Left cardiac atrium (tissue), 4 donors: ENCODE measurements around the gene CHIT1. TPM values are rescaled to one million over a fixed set of nuclear protein-coding genes. Genes with fewer than 3 reads are reported as not detected.
A peak's percentile ranks its signal among the peaks of the same experiment; 100 is the strongest.

ENCODE experiments used
- ATAC-seq, 2 donors: fragments of 200-7000 bp; cut with Tn5 transposase; one replicate each; pipeline ENCODE4 v1.9.1; 2020; ENCODE audit warnings: mild to moderate bottlenecking in 2 of 2, moderate library complexity in 2 of 2
- DNase-seq: peaks from one replicate; pipeline ENCODE4 v3.0.0-alpha.2; 2020
- intact Hi-C, 2 donors: fragments of 100-400 bp; cut with DNase I; formaldehyde crosslinking; loops; one replicate each; pipeline versions ENCODE4 v1.14.1 to v1.15.1; 2022 to 2023
- long read RNA-seq: library from polyadenylated mRNA; unstranded; transcript quantifications from one replicate; pipeline ENCODE4 v2.0.0, GENCODE V29; 2021
- total RNA-seq, 2 donors: library from RNA; stranded (reverse); fragmentation: NEBNext Ultra II Directional; extraction: Animal tissue kit (Norgen Biotek cat#: 25700); gene quantifications; one replicate each; pipeline ENCODE4 v1.2.1, GENCODE V29; 2021
- donor health status: DM: no; HTN: yes; CAD: no.
- donor health status: DM: no; HTN: yes; CAD: no; lungs with severe emphysema.
- donor health status: DM: yes; HTN: yes; CAD: no.
- donor health status: Dilated cardiomyopathy.

The CHIT1 gene
- 1 to 10 TPM in 1 of 2 donors, under 1 TPM in 1; 0.63 to 1.3 TPM for total RNA-seq
- long read RNA-seq = 0 reads

- no peak for DNase-seq
- intact Hi-C loops = no loop called here
- ATAC-seq = no peak
Measured at GRCh38 chr1:203229471-203230135, at the start of gene CHIT1. Gene CHIT1 (minus strand): TSS chr1:203229673. CDS start chr1:203229636, 37 bp downstream.

DNA sequence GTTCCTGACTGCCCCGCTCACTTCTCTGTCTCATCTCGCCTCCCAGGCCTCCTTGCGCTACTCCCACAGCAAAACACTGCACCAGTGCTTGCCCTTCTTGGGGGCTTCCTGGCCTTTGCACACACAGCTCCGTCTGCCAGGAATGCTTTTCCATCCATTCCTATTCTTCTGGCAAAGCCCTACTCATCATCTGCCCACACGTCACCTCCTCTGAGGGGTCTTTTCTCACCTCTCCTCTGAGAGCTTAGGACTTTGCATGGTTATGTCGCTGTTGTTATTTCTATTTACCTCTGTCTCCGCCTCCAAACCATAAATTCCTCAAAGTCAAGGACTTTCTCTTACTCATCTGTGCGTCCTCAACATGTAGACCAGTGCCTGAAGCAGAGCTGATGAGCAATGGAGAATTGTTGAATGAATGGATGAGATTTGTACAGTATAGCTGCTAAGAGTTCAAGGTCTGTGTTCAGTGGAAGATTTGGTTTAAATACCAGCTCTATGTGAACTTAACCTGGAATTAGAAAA lies 49.5 kb upstream of the CHIT1 start:
- ATAC-seq (no peak), DNase-seq (no peak)
- intact Hi-C loops = loop anchor here (2.0 to 10.0 kb wide), 2 partner anchors 28 to 206 kb away; no protein-coding TSS in a partner anchor

DNA sequence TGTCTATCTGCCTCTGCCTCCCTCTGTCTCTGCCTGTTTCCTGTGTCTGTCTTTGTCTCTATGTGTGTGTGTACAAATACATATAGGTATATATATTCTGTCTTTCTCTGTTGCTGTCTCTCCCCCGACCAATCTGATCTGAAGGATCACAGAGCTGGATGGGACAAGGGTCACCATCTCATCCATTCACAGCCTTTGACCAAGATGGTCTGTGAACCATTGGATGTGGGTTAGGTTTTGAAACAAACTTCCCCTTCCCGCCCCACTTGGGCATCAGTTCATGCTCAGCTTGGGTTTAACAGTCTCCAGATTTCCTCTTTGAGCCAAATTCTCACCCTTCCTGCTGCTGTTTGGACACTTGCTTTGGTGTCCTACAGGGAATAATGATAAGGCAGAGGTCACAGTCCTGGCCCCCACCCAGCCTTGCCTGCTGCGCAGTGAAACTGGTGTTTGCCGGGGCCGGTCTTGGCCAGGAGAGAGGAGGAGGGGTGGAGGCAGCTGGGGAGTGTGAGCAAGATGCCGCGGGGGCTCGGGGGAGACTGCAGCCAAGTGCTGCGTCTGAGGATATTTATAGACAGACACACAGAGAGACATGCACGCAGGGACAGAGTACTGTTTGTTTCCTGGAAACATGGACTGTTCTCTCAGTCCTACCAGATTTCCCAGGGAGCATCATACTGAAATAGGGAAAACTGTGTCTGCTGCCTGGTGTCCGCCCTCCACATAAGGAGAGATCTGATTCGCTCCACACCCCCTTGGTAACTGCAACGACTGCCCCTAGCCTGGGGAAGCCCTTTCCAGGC lies 48.8 kb upstream of the CHIT1 start:
- ATAC-seq (peak; percentile 83 to 86), DNase-seq (peak; percentile 97)
- intact Hi-C loops = loop anchor here (2.0 to 10.0 kb wide), 2 partner anchors 29 to 207 kb away; no protein-coding TSS in a partner anchor

DNA sequence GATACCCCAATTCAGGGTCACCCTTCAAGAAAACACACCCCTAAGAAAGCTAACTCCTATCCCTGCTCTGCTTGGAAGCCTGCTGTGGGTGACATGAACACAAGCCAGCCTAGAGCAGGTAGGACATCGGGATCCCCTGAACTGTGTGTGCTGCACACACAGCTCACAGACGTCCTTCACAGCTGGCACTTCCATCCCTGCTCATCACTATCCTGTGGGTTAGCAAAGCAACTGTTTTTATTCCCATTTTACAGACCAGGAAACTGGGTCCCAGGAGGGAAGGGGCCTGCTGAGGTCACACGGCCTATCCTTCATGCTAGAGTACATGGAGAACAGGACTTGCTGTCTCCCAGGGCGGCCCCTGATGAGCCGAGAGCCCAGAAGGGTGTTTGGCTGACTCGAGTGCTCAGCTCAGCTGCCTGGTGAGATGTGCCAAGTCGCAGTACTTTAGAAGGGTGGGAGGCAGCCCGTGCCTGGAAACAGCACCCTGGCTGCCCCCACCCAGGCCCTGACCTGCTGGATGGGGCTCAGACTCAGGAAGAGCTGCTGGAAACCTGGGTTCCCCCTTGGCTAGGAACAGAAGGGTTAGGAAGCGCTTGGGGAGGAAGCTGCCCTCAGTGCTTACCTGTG lies 47.6 kb upstream of the CHIT1 start:
- no peak for ATAC-seq
- intact Hi-C loops = loop anchor here in 1 of 2 donors (10.0 kb wide), 1 partner anchor 208 kb away; no protein-coding TSS in a partner anchor
- DNase-seq = peak; percentile 66

DNA sequence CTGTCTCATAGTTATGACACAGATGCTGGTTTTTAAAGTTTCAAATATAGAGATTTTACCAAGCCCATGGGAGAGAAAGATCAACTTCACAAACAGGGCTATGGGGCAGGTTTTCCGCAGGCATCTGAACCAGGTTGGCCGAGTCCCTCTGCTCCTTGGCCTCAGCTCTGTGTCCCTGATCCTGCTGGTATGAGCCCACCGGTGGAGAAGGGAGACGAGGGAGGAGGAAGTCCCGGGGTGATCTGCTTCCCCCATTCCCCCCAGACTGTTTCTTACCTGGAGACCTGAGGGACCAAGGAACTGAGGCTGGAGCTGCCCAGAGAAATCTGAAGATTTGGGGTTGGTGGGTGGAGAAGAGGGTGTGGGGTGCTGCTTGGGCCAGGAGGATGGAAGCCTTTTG lies 46.9 kb upstream of the CHIT1 start:
- DNase-seq (no peak), ATAC-seq (no peak)
- intact Hi-C loops = loop anchor here in 1 of 2 donors (10.0 kb wide), 1 partner anchor 208 kb away; no protein-coding TSS in a partner anchor

DNA sequence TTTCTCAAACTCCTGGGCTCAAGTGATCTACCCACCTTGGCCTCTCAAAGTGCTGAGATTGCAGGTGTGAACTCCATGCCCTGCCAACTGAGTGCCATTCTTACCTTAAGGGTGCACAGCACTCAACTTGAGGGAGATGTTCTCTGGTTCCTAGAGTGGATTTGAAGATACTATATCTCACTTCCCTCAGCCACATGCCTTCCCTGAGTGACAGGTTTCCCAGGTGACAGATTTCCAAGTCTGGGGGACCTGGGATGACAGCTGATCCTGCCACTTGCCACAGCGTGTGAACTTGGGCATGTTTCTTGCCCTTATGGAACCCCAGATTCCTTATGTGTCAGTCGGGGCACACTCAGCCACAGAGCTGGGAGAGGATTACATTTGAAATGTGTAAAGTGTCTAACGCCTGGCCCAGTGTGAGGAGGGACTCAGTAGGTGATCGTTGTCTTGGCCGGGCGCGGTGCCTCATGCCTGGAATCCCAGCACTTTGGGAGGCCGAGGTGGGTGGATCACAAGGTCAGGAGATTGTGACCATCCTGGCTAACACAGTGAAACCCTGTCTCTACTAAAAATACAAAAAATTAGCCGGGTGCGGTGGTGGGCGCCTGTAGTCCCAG lies 46.3 kb upstream of the CHIT1 start:
- no peak for DNase-seq
- no peak for ATAC-seq
- intact Hi-C loops = loop anchor here in 1 of 2 donors (10.0 kb wide), 1 partner anchor 209 kb away; no protein-coding TSS in a partner anchor

DNA sequence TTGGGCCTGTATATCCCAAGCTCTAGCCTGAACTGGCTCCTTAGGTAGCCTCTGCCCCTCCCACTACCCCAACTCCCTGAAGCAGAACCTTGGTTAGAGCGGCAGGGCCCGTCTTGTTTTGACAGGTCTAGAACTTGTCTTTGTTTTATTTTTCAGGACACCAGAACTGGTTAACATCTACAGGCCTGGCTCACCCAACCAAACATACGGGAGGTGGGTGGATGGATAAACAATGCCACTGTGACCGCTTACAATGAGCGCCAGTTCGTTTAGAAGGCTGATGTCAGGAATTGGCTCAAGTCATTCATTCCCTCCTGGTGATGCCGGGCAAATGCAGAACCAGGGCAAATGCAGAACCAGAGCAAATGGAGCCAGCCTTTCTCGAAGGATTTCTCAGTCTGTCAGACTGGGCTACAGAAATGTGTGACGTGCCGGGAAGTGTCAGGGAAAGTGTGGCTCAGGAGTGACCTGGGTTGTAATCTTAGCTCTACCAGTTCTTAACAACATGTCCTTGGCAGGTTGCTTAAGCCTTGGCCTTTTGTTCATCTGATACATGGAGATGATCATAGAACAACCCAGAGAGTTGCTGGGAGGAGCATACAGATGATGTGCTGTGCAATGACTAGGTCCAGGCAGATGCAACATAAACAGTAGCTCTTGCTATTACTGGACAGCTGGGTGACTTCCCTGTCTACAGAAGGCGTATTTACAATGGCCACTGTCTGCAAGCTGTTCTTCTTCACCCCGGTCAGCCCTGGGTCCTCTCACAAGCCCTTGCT lies 45.3 kb upstream of the CHIT1 start:
- ATAC-seq (peak in 1 of 2 donors; percentile 5), DNase-seq (peak; percentile 77)
- intact Hi-C loops = loop anchor here (5.0 to 10.0 kb wide), 3 partner anchors 33 to 232 kb away; partner anchors contain the start of gene BTG2 (in 1 of the 2)

DNA sequence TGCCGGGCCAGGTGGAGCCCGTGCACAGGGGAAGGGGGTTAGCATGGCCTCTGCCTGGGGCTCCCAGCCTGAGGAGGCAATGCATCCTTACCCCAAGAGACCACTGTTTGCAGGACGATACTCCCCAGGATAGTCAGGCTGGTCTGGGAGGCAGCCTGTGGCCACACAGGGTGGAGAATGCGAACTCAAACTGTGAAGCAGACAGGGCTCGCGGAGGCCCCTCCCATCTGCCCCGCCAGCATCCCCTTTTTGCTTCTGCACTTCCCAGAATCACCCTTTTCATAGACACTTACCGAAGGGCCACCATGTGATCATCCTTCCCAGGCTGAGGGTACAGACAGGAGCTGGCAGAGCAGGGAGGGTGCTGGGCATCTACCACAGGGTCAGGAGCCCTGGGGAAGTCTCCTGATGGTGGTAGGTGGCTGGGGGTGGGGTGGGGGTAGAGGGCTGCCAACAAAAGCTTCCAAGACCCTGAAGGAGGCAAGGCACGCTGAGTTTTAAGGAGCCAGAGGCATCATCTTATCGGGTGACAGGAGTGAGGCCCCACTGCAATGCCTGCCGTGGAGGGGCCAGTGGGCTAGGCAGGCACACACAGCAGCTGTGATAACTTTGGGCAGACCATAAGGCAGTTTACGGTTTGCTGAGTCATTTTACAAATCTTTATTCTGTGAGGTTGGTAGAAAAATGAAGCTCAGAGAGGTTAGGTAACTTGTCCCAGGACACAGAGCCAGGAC lies 44.6 kb upstream of the CHIT1 start:
- intact Hi-C loops = loop anchor here (1.0 to 10.0 kb wide), 6 partner anchors 33 to 232 kb away; partner anchors contain the start of gene BTG2 (in 1 of the 2)
- ATAC-seq (peak in 1 of 2 donors; percentile 8), DNase-seq (peak; percentile 70)

DNA sequence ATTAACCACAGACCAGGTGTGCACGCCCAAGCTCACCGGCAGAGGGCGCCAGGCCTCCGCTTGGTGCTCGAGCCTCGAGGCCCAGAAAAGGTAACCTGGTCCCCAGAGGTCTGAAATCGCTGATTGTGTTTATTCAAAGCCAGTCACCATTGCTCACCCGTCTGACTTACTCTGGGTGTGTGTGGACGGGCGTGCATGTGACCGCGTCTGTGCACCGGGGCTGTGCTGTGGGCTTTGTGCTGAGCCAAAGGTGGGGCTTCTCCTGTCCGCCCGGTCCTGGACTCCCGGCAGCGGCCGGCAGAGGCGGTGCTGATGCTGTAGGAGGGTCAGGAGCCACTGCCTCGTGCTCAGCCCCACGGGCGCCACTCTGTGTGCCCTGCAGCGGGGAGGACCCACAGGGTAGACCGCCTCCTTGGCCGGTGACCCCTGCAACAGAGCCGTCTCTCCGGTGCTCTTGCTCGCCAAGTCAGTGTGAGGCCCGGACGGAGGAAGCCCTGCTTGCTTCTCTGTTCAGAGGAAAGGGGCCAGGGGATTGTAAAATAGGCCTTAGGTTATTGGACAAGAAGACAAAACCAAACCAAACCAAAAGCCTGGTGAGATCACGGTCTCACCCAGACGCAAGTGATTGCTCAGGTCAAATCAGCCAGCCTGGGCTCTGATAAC lies 43.9 kb upstream of the CHIT1 start:
- DNase-seq (peak; percentile 89), ATAC-seq (peak; percentile 68 to 74)
- intact Hi-C loops = loop anchor here (1.0 to 10.0 kb wide), 6 partner anchors 34 to 231 kb away; partner anchors contain the start of gene BTG2 (in 1 of the 2)

- intact Hi-C loops = loop anchor here (1.0 to 10.0 kb wide), 6 partner anchors 35 to 230 kb away; partner anchors contain the start of gene BTG2 (in 1 of the 2)
- DNase-seq (no peak), ATAC-seq (no peak)
Measured at GRCh38 chr1:203272633-203273205, 43.2 kb upstream of the CHIT1 start.

DNA sequence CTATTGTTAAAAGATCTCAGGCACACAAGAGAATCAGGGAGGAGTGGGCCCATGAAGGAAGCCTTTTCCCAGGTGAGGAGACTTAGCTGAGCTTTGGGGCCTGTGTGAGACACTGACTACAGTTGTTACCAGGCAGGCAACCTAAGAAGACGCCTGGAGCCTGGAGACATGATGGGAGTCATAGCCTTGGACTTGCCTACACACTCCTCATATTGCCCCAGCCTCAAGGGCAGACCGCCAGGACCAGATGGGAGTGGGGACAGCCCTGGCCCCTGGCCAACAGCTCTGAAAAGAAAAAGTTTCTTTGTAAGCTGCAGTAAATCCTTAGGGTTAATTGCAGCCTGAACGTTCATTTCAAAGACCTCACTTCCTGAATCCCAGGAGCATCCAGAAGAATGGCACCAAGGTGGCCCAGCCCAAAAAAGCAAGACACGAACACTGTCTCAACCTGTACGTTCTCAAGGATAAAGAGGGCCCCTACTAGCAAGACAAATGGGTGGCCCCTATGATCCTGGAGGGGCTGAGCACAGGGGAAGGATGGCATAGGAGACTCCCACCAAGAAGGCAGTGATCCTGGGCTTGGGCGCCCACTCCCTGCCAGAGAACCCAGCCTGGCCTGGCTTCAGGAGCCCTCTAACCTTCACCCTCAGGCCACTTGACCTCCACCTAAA lies 42.6 kb upstream of the CHIT1 start:
- DNase-seq (no peak), ATAC-seq (no peak)
- intact Hi-C loops = loop anchor here (2.0 to 10.0 kb wide), 5 partner anchors 35 to 230 kb away; partner anchors contain the start of gene BTG2 (in 1 of the 2)

- intact Hi-C loops = loop anchor here (5.0 to 10.0 kb wide), 3 partner anchors 36 to 229 kb away; partner anchors contain the start of gene BTG2 (in 1 of the 2)
- DNase-seq (peak; percentile 72), ATAC-seq (peak; percentile 21 to 32)
Measured at GRCh38 chr1:203271018-203271743, 41.7 kb upstream of the CHIT1 start.

DNA sequence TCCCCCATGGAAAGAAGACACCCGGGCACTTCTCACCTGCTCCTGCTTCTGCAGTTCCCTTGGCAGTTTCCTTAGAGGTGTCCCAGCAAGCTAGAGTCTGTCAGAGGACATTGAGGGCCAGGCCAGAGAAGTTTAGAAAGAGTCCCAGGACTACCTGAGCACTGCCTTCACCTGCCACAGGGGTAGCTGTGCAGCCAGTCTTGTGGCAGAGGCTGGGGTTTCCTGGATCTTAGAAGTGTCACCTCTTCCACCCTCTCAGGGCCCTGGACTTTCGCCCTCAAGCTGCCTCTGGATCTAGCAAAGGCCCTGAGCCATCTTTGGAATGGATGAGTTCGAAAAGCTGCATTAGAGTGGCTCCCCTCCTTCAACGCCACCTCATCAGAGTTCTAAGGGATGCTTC lies 41.0 kb upstream of the CHIT1 start:
- no peak for DNase-seq
- no peak for ATAC-seq
- intact Hi-C loops = loop anchor here (5.0 to 10.0 kb wide), 3 partner anchors 37 to 228 kb away; partner anchors contain the start of gene BTG2 (in 1 of the 2)

GRCh38 chr1:203269654-203270020 lies 40.2 kb upstream of the CHIT1 start:
- no peak for ATAC-seq
- DNase-seq = no peak
- intact Hi-C loops = loop anchor here (5.0 to 10.0 kb wide), 3 partner anchors 38 to 227 kb away; partner anchors contain the start of gene BTG2 (in 1 of the 2)
